ENCODE data around the gene BBLN. TPM values are rescaled to one million over a fixed set of nuclear protein-coding genes. Genes with fewer than 3 reads are reported as not detected.

The BBLN gene
- total and polyA plus RNA-seq, 4 donors, result 13.4 to 42.1 (median 32.3) TPM

GRCh38 chr9:128202648-128203023 lies 42.6 kb downstream of the BBLN start:
- Histone ChIP-seq H3K4me3 (ENCODE audit: low read depth in 1 of 3, low read length in 3 of 3) (no peak overlapping the region), H3K27ac (ENCODE audit: low read depth in 1 of 2, low read length in 2 of 2) (no peak overlapping the region)

DNA sequence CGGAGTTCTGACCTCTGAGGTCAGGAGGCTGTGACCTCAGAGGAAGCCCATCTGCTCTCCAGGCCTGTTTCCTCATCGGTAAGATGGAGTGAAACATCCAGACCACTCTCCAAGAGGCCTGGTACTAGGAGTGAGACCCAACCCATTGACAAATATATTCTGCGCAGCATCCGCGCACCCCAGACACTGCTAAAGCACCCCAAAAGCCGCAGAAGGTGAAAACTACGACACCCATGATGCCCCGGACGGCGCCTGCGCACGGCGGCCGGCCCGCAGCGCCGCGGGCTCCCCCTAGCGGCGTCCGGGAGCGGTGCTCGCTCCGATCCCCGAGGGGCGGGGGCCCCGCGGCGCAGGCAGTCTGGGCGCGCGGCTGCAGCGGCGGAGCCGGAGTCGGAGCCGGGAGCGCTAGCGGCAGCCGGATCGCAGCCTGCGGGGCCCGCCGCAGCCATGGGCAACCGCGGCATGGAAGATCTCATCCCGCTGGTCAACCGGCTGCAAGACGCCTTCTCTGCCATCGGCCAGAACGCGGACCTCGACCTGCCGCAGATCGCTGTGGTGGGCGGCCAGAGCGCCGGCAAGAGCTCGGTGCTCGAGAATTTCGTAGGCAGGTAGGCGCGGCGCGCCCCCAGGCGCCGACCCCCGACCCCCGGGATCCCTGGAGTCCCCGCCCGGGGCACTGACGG lies 43.1 kb downstream of the BBLN start, which contains the start of gene DNM1:
Gene DNM1, plus strand, starts transcription at position 356 of the 683 bp plus-strand sequence. Its CDS starts 92 bp downstream, at position 448.
- no peaks in the 10 kb centered on the region for H3K36me3 ChIP-seq (ENCODE audit: control insufficient read depth in 4 of 4, insufficient read depth in 3 of 4, low read depth in 1 of 4, low read length in 3 of 4)
- H3K4me1 ChIP-seq (ENCODE audit: control insufficient read depth in 4 of 4, insufficient read depth in 4 of 4, low read length in 3 of 4), result peaks cover 3 to 32% (median 25%) of the 10 kb centered on the region in 4 donors
- no peaks in the 10 kb centered on the region for H3K9me3 ChIP-seq (ENCODE audit: control insufficient read depth in 4 of 4, low read length in 3 of 4)
- WGBS, result under 1% methylated on average over 72 of the region's 72 CpGs
- no peak within 1 kb of the TSS for H3K9ac ChIP-seq (ENCODE audit: low read depth in 1 of 2, low read length in 2 of 2)
- TF ChIP-seq NR2F2 (IDR thresholded peaks at IDR 0.05) (peak; percentile 88), JUND (IDR thresholded peaks at IDR 0.05) (no peak), HNF4G (IDR thresholded peaks at IDR 0.05) (no peak), SP1 (IDR thresholded peaks at IDR 0.05) (no peak)
- TF ChIP-seq, protein P1, sequence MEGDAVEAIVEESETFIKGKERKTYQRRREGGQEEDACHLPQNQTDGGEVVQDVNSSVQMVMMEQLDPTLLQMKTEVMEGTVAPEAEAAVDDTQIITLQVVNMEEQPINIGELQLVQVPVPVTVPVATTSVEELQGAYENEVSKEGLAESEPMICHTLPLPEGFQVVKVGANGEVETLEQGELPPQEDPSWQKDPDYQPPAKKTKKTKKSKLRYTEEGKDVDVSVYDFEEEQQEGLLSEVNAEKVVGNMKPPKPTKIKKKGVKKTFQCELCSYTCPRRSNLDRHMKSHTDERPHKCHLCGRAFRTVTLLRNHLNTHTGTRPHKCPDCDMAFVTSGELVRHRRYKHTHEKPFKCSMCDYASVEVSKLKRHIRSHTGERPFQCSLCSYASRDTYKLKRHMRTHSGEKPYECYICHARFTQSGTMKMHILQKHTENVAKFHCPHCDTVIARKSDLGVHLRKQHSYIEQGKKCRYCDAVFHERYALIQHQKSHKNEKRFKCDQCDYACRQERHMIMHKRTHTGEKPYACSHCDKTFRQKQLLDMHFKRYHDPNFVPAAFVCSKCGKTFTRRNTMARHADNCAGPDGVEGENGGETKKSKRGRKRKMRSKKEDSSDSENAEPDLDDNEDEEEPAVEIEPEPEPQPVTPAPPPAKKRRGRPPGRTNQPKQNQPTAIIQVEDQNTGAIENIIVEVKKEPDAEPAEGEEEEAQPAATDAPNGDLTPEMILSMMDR (IDR thresholded peaks at IDR 0.05; ENCODE audit: low read depth, low read length, missing input control), result peak; percentile 94
- H3K4me3 ChIP-seq (ENCODE audit: low read depth in 1 of 3, low read length in 3 of 3), result peak within 1 kb of the TSS; percentile 37 to 53 (median 38)
- H3K27ac ChIP-seq (ENCODE audit: low read depth in 1 of 2, low read length in 2 of 2), result peak within 1 kb of the TSS in 1 of 2 donors; percentile 33
- no peaks in the 10 kb centered on the region for H3K27me3 ChIP-seq (ENCODE audit: control insufficient read depth in 4 of 4, insufficient read depth in 4 of 4, low read length in 3 of 4)
- DNase-seq (ENCODE audit: low spot score), result peak; percentile 75

More at GRCh38 chr9:128202648-128203023, 42.6 kb downstream of the BBLN start:
- H3K36me3 ChIP-seq (ENCODE audit: control insufficient read depth in 4 of 4, insufficient read depth in 3 of 4, low read depth in 1 of 4, low read length in 3 of 4), result no peaks in the 10 kb centered on the region
- no peaks in the 10 kb centered on the region for H3K9me3 ChIP-seq (ENCODE audit: control insufficient read depth in 4 of 4, low read length in 3 of 4)
- H3K4me1 ChIP-seq (ENCODE audit: control insufficient read depth in 4 of 4, insufficient read depth in 4 of 4, low read length in 3 of 4), result peaks cover 3 to 32% (median 25%) of the 10 kb centered on the region in 4 donors
- no peak overlapping the region for H3K9ac ChIP-seq (ENCODE audit: low read depth in 1 of 2, low read length in 2 of 2)
- TF ChIP-seq NR2F2 (IDR thresholded peaks at IDR 0.05) (no peak), HNF4A (conservative IDR thresholded peaks at IDR 0.05) (no peak), HNF4G (IDR thresholded peaks at IDR 0.05) (no peak), FOXA2 (IDR thresholded peaks at IDR 0.05) (no peak), FOXA1 (IDR thresholded peaks at IDR 0.05) (no peak), EGR1 (IDR thresholded peaks at IDR 0.05; ENCODE audit: low read depth in 2 of 2) (no peak), SP1 (IDR thresholded peaks at IDR 0.05) (no peak), TAF1 (conservative IDR thresholded peaks at IDR 0.05) (no peak), MAX (IDR thresholded peaks at IDR 0.05) (no peak), RAD21 (IDR thresholded peaks at IDR 0.05) (no peak), YY1 (IDR thresholded peaks at IDR 0.05) (no peak)
- WGBS, result 10% methylated on average over 2 of the region's 2 CpGs
- DNase-seq (ENCODE audit: low spot score), result no peak
- no peaks in the 10 kb centered on the region for H3K27me3 ChIP-seq (ENCODE audit: control insufficient read depth in 4 of 4, insufficient read depth in 4 of 4, low read length in 3 of 4)

GRCh38 chr9:128203707-128204551 lies 43.9 kb downstream of the BBLN start:
- Histone ChIP-seq H3K4me3 (ENCODE audit: low read depth in 1 of 3, low read length in 3 of 3) (peak overlapping the region in 2 of 3 donors; percentile 37 to 53), H3K4me1 (ENCODE audit: control insufficient read depth in 4 of 4, insufficient read depth in 4 of 4, low read length in 3 of 4) (peaks cover 3 to 36% (median 25%) of the 10 kb centered on the region in 4 donors), H3K36me3 (ENCODE audit: control insufficient read depth in 4 of 4, insufficient read depth in 3 of 4, low read depth in 1 of 4, low read length in 3 of 4) (no peaks in the 10 kb centered on the region), H3K9ac (ENCODE audit: low read depth in 1 of 2, low read length in 2 of 2) (no peak overlapping the region), H3K27me3 (ENCODE audit: control insufficient read depth in 4 of 4, insufficient read depth in 4 of 4, low read length in 3 of 4) (no peaks in the 10 kb centered on the region), H3K27ac (ENCODE audit: low read depth in 1 of 2, low read length in 2 of 2) (peak overlapping the region; percentile 33 to 53), H3K9me3 (ENCODE audit: control insufficient read depth in 4 of 4, low read length in 3 of 4) (no peaks in the 10 kb centered on the region)
- no peak for DNase-seq (ENCODE audit: low spot score)
- TF ChIP-seq FOXA1 (IDR thresholded peaks at IDR 0.05), result no peak
- no peak for TF ChIP-seq NR2F2 (IDR thresholded peaks at IDR 0.05)
- 4% methylated on average over 67 of the region's 67 CpGs for WGBS

All from liver (tissue), 9 donors.